HG02798 (cell line): ENCODE data around the gene MYH9.

Source experiments
- ATAC-seq: cut with Tn5 transposase; IDR thresholded peaks from one replicate; pipeline ENCODE4 v1.9.1; 2021; ENCODE audit warnings: mild to moderate bottlenecking; ENCODE audit not compliant: unreplicated experiment, poor library complexity

MYH9 gene

DNA sequence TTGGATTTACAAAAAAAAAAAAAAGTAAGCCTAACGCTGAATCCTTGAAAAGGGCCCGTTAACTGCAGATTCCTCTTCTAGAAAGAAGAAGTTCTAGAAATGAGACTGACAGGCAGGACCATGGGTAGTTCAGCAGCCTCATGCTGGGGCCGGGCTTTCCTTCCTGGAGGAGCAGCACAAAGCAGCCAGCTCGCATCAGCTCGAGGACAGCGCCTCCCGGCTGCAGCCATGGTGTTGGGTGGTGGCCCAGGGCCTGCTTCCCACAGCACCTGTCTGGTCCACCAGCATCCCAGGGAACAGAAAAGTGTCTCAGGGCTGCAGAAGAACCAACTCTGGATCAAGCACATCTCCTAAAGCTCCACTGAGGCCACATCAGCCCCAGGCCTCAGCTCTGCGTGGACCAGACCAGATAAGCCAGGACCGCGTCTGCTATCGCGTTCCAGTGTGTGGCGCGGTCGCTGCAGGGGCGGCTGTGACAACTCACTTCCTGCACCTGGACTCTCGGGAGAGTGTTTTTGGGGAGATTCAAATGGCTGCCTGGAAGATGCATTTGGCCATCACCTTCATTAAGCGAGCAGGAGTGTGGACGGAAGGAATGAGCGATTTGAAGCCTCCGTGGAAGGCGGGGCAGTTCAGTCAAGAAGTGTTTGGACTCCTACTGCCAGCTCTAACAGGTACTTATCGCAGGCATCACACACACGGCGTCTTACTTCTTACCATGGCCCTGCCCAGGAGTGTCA lies 53.5 kb downstream of the MYH9 start:
- no peak for ATAC-seq

DNA sequence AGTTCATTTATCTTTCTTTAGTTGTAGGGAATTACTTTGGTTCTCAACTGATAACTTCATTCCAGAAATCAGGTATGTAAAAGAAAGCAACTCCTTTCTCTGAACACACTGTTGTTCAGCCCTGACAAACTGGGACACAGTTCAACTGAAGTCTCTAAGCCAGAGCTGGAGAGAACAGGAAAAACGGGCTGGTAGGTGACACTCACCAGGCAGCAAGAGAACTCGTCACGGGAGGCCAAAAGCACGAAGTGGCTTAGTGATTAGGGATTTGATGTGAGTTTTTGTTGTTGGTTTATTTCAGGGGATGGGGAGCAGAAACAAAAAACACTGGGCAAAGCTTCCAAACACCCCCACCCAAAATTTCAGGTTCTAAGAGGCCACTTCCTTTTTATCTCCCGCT lies 54.1 kb downstream of the MYH9 start:
- ATAC-seq, result no peak

DNA sequence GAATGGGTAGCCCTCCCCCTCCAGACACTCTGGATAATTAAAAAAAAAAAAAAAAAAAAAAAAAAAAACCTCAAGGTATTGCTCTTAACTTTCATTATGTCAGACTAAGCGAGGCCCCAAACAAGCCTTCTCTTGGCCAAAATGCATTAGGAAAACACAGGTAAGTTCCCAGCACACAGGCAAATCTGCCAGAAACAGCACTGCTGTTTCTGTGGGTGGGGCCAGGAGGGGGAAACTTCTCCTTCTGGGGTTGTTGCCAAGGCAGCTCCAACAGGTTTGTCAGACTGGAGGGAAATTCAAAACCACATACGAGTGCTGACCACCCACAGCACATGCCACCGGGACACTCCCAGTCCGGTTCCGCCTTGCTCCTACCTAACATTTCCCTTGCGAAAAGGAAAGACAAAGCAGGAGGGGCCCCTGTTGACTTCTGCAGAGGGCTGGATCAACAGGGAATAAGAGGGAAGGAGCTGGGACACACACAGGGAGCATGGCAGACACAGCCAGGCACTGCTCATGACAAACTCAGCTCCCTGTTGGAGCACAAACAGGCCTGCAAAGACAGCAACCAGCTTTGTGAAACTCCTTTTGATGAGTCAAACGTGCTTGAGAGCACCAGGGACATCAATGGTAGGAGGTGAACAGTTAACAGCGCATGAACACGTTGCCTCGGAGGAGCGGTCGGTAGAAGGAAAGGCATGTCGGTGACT lies 55.0 kb downstream of the MYH9 start:
- ATAC-seq, result no peak

DNA sequence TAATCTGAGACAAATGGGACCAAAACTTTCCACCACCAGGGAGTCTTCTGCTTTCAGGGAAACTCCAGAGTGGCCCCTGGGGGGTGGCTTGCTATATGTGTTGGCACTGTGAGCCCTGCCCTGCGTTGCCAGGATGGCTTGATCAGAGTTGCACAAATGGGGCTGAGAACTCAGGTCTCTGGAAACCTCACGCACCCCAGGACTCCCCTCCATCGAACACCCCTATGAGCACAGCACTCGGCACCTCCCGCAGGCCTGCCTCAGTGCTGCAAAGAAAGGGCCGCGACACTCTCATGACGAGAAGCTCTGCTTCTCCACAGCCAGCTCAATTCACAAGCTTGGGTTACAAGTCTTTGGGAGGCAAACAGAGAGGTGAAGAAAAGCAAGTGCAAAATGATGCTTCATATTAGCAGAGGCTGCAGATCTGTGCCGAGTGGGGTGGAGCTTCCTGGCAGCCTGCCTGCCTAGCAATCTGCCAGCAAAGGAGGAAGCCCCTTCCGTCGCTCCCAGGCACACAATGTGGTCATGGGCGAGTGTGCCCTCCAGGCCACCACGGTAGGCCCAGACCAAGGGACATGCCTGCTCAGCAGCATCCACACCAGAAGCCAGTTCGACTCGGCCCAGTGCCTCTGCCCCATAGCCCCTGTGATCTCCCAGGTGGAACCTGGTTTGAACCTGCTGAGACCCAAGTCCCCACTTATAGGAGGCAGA lies 55.7 kb downstream of the MYH9 start:
- ATAC-seq, result no peak

DNA sequence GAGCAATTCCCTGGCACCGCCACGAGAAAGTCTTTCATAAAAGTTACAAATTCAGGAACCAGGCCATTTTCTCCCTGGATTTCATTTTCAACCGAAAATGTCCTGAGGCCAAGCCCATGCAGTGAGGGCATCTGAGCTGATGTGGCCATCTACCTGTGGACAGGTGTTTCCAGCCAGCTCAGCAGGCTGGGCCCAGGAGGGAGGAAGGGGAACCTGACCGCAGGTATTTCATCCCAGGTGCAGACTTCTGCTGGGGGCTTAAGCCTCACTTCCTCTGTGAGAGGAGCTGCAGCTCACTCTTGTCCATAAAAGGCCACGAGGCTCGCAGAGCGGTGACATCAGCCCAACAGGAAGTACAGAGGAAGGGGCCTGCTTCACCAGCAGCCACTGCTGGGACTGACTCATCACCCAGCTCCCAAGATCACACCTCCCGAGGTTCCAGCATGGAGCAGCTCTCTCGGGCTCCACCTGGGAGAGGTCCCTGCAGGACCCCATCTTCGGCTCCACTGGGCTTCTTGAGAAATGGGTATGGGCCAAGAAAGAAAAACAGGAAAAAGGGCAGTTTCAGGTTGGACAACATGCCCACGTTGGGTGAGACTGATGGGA lies 56.4 kb downstream of the MYH9 start:
- ATAC-seq, result no peak

DNA sequence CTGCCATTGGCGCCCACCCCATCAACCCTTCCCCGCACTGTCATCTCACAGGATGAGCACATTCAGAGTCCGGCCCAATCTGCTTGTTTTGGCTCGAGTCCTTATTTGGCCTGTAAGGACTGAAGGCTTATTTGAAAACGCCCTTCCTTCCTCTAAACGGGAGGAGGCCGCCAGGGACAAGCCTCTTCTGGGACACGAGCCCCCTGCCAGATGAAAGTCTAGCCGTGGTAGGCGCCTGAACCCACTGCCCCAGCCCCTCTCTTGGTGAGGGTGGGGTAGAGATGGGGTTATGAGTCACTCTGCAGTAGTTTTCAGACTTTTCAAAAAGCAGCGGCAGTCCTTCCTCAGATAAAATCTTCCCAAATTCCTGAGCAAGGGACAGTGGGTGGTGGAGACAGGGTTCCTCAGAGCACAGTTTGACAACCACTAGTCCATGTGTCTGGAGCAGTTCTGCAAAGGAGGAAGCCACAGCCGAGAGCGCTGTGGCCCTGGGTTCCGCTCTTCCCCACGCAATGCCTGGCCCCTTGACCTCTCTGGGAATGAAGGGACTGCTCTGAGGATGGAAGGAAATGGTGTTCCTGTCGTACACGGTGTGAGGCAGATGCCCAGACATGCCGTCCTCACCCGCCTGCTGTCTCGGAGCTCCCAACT lies 57.0 kb downstream of the MYH9 start:
- no peak for ATAC-seq

DNA sequence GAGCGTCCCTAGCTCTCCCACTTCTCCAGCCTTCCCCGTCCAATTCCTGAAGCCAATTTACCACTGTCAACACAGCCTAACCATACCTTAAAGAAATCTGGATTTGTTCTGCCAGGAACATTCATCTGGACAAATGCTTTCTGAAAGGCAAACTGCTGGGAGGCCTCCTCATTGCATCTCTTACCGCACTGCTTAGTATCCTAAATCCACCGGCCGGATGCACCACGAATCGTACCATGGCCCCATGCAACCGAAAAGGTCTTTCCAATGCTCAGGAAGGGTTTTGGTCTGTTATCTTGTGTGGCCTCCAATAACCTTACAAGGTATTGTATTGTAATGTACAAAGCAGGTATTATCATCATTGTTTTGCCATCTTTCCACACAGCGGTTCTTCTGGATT lies 57.6 kb downstream of the MYH9 start:
- ATAC-seq, result no peak

DNA sequence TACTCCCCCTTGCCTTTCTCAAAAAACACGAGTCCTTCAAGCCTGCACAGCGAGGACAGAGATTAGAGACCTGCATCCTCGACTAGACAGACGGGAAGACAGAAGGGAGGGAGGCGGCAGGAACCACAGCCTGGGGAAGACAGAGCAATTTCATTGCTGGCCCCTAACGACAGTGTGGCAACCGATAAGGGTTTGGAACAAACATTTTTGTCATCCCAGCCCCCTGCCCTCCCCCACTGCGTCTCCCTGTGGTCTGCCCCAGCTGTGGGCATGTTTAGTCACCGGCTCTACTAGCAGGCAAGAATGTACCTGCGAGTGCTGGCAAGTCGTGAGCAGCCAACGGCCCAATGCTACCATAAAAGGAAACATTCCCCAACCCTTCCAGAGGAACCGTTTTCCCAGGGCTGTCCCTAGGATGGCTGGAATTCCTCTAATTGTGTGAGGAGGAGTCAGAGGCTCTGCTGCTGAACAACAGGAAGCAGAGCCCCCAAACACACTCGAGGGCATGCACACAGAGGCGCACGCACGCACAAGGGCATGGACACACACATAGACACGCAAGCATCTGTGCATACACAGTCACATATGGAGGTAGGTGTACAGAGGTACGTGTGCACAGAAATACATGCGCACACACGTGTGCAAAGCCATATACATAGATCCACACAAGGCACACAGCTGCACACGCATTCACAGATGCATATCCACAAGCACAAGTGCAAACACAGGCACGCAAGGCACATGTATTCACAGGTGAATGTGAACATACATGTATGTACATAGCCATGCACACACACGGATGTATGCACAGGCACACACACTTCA lies 58.3 kb downstream of the MYH9 start:
- ATAC-seq, result no peak

DNA sequence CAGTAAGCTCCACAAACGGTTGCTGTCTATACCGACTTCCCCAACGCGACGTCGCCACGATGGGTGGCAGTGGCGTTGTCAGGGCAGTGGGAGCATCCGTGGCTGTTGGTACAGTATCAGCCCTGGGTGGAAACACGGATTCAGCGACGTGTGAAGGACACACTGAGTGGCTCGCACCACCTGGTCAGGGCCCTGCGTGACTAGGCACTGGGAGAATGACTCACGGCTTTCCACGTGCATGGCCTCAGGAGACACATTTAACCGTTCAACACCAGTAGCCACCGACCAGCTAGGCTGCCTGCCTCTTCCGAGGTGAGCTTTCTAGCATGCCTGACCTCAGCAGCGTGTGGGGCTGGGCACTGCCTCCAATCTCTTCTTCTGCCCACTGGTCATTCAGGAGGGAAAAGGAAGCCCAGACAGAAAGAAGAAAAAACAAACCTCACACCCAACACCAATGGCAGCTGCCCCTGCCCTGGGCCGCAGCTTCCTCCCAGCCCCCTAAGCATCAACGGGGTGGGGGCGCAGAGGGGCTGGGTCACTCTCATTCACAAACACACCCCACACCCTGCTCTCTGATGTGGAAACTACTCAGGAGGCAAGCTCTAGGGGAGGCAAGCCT lies 59.0 kb downstream of the MYH9 start:
- ATAC-seq, result no peak

DNA sequence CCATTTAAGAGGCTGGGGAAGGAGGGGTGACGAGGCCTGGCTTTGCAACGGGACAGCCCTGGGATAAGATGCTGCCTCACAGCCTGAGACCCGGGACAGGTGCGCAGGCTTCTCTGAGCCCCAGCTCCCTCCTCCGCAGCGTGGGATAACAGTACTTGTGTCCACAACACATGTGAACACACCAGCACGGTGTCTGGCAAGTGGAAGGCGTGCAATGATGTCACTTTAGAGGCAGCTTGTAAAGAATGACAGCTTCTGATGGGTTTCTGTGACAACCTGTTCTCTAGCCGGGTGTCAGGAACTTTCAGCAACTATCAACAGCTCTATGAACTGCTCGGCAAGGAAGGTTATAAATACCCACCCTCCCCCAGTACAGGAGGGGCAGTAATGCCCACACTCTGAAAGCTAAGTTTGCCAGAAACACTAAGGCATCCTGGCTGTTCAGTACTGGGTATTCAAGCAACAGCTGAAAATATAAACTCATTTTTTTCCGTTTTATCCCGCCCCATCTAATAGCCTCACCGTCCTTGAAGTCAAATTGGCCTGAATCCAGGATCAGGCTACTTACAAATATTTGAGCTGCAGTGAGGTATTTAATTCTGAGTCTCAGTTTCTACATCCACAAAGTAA lies 59.7 kb downstream of the MYH9 start:
- no peak for ATAC-seq

DNA sequence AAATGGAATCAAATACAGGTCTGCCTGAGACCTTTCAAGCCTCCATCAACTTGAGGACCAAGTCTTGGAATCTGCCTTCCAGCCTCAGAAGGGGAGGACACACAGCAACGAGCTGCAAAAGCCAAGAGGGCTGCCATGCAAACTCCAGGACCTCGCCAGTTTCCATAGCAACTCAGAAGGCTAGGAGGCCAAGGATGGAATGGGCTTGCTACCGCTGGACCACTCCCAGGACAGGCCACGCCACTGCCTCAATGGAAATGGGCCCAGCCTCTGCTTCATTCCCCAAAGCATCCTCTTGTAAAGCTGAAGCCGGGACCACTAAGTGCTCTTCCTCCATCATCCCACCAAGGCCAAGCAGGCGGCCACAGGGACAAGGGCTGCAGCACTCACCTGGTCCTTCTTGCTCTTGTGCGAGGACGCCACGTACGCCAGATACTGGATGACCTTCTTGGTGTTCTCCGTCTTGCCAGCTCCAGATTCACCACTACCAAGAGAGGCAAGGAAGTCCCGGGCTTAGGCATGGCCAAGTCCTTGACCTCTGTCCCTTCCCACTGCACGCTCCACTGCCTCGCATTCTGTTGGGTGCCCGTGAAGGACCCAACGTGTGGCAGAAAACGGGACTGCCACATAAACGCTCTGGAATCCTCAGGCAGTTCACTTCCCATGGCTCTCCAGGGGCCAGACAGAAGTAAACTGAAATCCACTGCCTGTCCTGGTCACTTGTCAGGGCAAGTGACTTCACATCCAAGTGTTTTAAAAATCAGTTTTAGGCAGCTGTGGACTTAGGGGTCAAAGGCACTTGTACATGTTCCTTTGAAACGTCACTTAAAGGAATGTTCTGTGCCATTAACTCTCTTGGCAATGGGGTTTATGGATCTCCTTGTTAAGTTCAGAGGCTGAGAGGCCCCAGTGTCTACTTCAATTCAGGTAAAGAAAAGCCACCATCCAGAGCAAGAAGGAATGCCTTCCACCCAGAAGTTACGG lies 61.3 kb downstream of the MYH9 start:
- no peak for ATAC-seq

DNA sequence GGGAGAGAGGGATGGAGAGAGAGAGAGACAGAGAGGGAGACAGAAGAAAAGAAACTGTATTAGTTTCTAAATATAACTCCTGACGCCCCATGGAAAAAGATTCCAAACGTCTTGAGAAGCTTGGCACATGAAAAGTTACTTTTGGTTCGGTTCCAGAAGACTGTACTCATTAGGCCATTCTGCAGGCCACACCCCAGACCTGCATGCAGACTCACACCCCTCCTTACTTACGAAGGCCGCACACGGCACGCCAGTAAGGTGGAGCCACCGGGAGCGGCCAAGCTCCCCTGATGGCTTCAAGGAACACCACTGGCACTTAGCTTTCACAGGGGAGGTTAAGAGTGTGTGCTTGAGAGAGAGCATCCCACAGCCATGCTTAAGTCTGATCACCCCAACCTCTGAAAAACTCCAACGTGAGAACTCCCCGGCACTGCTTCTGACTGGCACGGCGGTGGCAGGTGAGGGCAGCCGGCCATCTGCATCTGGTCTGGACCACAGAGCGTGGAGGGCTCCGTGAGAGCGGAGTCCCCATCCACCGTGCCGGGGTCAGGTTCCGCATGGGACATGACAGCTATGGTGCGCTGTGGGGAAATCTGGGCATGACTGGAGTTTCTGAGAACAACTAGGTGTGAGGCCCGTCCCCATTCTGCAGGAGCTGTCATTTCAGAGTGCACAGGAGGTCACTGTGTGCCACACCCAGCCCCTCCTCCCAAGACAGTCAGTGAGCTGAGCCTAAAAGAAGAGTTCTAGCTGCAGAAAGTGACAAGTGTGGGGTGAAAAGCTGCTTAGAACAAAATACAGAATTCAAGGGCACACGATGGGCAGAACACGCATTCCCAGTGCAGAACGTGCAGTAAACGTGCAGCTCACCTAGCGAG lies 62.4 kb downstream of the MYH9 start:
- ATAC-seq, result no peak

DNA sequence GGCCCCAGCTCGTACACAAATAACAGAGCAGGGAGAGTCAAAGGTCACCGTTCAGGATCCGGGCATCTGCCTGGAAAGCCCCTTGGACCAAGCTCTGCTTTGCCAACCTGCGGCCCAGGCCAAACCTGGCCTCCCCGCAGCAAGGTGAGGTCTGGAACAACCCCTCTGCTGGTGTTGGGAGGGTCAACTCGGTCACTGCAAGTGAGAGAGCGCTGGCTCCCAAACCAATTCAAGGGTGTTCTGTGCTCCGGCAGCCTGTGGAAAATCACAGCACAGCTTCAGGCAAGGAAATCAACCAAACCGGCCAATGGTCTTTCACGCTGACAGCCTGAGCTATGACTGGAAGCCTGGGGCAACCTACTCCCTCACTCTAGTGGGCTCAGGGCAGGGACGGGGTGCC lies 63.4 kb downstream of the MYH9 start:
- no peak for ATAC-seq

DNA sequence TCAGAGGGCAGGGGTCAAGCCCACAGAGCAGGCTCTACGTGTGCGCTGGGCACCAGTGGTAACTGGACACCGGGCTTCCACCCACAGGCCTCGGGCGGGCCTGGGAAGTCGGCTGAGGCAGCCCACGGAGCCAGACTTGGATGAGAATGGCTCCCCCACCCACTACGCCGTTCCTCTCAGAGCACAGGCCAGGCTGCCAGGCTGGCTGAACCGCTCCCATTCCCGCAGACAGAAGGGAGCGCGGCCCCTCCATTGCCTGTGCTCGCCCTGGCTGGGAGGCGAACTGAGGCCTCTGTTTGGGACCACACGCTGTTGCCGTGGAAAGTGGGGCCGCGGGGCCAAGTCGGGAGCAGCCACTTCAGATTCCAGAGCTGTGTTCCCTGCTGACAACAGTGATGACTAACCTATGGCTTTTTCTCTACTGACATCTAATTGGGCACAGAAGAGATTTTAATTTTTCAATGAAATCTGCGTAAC lies 63.9 kb downstream of the MYH9 start:
- ATAC-seq, result no peak

DNA sequence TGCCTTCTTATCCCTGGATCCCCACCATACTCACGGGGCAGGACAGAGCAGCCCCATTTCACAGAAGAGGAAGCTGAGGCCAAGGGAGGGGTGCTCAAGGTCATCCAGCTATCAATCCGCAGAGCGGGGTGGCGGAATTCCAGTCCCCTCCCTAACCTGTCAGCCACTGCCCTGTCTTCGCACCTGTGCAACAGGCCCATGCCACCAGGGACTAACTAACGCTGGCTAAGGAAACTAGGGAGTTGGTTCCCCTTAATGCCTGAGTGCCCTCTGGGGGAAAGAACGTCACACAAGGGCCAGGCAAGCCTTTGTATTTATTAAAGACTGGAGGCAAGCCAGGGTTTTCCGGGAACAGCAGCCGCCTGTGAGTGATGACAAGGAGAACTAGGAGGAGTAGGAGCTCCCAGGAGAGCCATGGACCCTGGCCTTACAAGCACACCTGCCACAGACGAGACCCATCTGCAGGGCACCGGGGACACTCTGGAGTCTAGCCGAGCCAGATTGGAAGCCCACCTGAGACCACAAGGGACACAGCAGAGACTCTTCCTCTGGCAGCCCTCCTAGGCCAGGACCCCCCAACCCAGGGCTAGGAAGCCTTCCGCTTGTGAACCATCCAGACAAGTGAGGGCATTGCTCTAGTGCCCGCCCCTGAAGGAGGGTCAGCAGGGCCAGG lies 64.4 kb downstream of the MYH9 start:
- no peak for ATAC-seq

DNA sequence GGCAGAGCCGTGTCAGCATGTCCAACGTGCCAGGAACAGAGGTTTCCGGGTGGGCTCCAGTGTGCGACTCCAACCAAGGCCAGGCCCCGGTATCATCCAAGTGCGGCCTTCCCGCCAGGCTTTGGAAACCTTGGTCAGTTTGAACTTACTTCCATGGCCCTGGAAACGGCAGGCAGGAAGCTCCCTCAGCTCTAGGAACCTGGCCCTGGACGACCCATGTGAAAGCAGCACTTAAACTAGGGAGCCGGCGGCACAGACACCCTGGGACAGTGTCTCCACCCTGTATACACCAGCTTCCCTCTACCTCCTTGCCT lies 65.2 kb downstream of the MYH9 start:
- ATAC-seq, result no peak
